NCI-H1436 (cell line): ENCODE data around the gene FN3KRP.
A peak's percentile ranks its signal among the peaks of the same experiment; 100 is the strongest.

Experiments used
- DNase-seq: peaks from one replicate; lab custom pipeline; 2025; lab: John Stamatoyannopoulos, UW

Gene FN3KRP

DNA sequence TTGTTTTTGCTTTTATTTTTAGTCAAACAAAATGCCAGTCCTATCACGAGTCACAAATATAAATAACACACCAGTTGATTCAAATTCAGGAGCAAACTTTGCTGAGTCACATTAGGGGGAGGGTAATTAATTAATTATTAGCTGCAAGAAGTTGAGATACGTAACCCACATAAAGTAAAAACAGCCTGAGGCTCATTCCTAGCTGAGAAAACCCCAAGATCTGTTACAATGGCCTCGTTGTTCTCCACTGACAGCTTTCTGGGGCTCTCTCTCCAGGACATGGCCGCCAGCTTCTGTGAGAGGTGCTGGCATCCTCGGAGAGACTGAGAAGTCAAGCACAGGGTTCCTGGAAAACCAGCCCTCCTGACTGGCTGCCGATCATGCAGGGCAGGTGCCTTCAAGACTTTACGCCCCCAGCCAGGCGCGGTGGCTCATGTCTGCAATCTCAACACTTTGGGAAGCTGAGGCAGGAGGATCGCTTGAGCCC is 29.1 kb upstream of the FN3KRP start:
- no peak for DNase-seq

DNA sequence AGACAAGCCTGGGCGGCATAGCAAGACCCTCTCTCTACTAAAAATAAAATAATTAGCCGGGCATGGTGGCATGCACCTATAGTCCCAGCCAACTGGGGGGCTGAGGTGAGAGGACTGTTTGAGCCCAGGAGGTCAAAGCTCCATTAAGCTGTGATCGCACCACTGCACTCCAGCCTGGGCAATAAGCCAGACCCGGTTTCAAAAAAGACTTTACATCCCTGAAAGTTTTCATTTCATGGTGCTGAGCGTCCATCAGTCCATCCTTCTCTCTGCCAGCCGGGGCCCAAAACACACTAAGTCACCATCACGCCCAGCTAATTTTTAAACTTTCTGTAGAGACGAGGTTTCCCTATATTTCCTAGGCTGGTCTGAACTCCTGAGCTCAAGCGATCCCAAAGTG is 28.6 kb upstream of the FN3KRP start:
- no peak for DNase-seq

DNA sequence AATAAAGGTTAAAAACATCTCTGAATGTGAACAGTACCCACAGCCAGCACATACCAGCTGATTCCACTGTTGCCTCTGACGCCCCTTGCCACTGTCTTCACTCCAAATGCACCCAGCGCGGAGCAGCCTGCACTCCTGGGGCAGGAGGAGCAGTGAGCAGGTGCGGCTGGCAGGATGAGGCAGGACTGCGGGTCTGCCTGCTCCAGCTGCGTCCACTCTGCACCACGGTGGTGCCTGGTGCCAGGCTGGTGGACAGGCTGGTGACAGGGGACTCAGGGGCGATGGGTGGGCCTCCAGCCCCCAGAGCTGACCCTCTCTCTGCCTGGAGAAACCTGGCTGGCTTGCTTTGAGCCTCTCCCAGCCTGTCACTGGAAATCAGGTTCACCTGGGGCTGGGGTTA is 27.4 kb upstream of the FN3KRP start:
- no peak for DNase-seq

DNA sequence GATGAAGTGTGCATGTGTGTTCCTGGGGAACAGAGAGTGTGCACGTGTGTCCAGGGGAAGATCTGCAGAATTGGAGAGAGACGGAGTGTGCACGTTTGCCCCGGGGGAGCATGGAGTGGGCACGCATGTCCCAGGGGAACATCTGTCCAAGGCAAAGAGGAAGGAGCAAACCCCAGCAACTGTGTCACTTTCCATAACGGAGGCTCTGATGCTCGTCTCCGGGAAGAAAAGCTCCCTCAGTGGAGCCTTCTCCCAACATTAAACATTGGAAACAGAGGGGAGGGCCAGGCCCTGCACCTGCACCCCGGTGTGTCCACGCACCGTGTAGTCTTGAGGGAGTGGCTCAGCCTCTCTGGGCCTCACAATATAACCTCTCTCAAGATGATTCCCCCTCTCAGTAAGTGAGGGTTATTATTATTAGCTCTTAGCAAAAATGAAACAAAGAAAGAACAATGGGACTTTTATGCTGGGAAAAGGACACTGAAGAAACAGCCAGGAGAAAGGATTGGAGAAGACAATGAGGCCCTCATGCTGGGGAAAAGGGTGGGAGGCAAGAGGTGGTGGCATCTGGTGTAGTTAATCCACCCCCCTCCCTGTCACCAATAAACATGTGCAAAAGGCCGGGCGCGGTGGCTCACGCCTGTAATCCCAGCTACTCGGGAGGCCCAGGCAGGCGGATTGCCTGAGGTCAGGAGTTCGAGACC is 25.6 kb upstream of the FN3KRP start:
- DNase-seq, result peak; percentile 33

DNA sequence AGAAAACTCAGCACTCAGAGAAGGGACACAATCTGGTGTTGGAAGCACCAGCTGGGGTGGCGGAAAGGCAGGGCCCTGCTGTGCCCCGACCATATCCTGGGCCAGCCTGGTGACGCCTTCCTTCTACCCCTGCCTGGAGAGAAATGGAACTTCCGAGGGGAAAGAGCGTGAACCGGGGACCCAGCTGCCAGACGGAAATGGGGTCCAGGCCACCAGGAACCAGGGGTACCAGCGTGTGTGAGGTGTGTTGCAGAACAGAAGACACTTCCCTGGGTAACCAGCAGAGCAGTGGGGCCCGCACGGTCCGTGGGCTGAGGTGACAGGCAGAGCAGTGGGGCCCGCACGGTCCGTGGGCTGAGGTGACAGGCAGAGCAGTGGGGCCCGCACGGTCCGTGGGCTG is 24.8 kb upstream of the FN3KRP start:
- no peak for DNase-seq

DNA sequence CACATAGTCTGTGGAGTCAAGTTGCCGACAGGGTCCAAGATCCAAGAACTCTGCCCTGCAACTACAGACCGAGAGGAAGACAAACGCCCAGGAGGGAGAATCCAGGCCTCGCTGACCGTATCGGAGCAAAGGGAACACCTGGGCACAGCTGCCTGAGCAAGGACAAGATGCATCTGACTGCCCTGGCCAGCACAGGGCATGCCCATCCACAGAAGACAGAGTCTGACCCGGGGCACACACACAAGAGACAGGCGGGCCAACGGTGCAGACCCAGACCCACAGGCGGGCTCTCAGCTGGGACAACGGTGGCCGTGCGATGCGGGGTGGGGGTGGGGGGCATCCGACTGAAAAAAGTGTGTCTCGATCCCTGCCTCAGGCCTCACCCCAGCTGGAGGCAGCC is 24.2 kb upstream of the FN3KRP start:
- DNase-seq, result no peak

DNA sequence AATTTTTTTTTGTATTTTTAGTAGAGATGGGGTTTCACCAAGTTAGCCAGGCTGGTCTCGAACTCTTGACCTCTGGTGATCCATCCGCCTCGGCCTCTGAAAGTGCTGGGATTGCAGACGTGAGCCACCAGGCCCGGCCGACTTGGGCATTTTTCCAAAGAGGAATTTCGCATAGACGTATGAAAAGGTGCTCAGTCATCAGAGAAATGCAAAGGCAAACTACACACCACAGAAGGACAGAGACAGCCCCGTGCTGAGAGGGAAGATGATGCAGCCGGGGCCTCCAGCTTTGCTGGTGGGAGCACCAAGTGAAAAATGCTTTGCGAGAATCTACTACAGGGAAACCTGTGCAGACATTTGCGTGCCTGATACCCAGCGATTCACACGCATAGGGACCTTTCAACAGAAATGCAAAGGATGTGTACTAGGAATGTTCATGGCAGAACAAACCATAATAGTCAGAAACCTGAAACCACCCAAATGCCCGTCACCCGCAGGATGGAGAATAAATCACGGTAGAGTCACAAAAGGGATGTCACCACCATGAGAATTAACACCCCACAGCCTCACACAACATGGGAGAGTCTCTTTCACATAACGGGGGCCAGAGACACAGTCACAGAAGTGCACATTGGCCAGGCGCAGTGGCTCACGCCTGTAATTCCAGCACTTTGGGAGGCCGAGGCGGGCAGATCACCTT is 23.2 kb upstream of the FN3KRP start:
- DNase-seq, result no peak

DNA sequence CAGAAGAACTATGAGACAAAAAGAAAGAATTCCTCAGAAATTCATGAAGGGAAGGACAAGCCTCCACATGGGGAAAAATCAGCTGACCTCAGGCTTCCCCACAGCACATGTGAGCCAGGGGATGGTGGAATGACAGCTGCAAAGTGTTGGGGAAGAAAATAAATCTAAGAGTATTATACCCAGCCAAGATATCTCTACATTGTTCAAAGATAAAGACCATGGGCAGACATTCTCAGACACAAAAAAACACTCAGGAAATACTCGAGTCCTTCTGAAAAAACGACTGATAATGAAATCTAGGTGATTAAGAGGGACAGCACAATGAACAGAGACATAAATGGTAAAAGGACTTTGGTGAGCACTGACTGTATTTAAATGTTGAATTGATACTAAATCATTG is 21.9 kb upstream of the FN3KRP start:
- no peak for DNase-seq

DNA sequence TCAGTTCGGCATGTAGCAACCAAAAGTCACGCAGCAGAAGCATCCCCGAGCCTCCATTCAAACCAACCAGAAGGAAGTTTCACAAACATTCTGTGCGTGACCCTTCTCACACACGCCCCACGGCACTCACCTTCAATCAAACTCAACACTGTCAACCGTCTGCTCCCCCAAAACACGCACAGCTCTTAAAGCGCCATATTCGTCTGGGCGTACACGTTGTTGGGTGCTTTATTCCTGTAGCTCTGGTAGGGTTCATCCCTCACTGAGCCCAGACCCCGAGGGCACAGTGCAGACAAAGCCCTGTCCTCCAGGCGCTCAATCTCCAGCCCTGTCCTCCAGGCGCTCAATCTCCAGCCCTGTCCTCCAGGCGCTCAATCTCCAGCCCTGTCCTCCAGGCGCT is 20.2 kb upstream of the FN3KRP start:
- DNase-seq, result no peak

DNA sequence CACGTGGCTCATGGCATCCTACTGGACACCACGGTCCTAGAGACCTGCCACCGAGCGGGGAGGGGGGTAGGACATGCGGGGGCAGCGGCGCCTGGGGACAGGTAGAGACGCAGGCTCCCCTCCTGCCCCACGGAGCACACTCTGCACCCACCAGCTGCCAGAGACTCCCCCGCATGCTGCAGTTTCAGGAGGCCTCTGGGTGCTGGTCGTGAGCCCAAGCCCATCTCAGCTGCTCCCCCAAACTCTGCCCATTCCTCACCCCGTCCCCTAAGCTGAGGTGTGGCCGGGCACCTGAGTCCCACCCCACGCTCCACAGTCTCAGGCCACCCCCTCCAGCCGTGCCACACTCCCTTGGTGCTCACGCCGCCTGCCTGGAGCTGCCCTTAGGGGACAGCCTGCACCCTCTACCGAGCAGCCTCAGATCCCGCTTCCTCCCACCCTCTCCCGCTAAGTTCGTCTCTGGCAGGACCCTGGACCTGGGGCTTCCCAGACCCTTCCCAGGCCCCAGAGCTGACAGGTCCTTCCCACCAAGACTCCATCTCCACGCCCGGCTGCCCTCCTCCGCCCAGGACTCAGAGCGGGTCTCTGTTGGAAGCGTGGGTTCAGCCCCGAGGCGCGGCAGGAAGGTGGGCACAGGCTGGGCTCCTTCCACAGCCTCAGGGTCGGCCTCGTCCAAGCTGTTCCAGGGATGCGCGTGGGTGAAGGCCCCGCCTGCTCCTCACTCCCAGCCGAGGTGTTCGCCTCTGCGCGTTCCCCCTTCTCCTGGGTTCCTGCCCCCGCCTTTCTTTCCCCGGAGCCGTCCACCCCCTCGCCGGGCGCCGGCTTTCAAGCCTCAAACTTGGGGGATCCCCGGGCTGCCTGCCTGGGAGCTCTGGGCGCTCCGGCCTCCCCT is 19.3 kb upstream of the FN3KRP start:
- no peak for DNase-seq

DNA sequence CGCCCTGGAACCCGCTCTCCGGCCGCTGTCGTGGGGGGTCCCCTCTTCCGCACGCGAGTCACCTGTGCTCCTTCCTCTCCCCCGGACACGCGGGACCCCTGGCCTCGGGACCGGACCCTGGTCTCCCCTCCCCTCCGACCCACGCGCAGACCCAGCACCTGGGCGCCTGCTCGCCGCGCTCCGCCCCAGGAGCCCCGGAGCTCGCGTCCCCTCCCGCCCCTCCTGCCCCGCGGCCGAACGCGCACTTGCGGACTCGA is 18.8 kb upstream of the FN3KRP start:
- DNase-seq, result no peak

DNA sequence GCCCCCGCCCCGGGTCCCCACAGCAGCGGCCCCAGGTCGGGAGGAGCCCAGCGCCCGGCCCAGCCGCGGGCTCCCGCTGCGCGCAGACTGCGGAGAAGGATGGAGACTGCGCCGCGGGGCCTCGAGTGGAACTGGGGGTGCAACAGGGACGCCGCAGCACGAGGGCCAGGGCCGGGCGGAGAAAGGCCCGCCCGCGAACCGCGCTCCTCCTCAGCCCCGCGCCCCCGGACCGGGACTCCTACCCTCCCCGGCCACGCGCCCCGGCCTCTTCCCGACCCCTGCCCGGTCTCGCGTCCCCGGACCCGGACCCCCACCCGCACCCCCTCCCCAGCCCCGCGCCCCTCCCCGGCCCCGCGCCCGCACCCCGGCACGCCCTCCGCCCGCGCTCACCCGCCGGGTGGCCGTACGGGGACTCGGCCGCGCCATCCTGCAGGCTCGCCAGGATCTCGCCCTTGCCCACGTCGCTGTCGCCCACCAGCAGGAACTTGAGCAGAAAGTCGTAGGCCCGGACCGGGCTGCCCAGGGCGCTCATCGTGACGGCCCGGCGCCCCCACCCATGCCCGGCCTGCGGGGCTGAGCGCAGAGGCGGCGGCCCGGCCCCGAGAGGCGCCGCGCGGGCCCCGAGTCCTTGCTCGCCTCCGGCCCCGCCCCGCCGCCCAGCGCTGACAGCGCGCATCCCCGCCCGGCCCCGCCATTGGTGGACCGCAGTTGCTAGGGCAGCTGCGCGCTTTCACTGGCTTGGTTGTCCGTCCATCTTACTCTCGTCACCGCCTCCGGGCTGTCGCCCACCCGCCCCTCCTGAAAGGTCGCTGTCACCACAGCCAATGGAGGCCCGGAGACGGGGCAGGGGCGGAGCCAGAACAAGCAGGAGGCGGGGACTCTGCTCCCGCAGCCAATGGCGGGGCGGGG is 18.2 kb upstream of the FN3KRP start, which contains the start of gene RAB40B:
Gene RAB40B, minus strand, starts transcription at position 634 of the 909 bp plus-strand sequence. Its CDS starts 102 bp downstream, at position 532.
- peak; percentile 99 for DNase-seq

DNA sequence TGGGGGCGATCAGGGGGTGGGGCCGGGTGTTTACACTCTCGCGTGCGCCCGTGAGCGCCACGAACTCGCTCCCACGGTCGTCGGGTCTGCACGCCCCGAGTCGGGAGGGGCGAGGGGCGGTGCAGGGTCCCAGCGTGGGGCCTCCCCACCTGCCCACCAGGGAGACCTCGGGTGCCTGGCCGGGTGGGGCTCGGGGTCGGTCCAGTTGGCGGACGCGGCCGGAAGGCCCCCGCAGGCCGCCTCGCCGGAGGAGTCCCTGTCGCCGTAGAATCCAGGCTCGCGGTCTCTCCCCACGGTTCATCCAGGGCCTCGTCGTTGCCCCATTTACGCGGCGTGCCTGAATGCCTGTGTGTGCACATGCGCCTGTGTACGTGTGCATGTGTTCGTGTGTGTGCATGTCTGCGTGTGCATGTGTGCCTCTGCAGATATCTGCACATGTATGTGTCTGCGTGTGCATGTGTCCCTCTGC is 17.5 kb upstream of the FN3KRP start:
- no peak for DNase-seq

DNA sequence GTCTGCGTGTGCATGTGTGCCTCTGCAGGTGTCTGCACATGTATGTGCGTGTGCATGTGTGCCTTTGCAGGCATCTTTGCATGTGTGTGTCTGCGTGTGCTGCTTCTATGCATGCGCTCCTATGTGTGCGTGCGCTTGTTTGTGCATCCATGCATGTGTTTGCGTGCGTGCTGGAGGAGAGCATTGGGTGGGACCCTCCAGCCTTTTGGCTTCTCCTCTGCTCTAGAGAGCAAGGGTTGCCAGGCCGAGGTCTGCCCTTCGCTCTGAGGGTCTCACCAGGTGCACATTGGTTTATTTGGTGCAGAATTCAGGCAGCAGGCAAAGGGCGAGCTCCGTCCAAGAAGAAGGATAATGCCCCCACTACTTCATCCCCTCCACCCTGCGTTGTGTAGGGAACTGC is 17.0 kb upstream of the FN3KRP start:
- DNase-seq, result no peak

DNA sequence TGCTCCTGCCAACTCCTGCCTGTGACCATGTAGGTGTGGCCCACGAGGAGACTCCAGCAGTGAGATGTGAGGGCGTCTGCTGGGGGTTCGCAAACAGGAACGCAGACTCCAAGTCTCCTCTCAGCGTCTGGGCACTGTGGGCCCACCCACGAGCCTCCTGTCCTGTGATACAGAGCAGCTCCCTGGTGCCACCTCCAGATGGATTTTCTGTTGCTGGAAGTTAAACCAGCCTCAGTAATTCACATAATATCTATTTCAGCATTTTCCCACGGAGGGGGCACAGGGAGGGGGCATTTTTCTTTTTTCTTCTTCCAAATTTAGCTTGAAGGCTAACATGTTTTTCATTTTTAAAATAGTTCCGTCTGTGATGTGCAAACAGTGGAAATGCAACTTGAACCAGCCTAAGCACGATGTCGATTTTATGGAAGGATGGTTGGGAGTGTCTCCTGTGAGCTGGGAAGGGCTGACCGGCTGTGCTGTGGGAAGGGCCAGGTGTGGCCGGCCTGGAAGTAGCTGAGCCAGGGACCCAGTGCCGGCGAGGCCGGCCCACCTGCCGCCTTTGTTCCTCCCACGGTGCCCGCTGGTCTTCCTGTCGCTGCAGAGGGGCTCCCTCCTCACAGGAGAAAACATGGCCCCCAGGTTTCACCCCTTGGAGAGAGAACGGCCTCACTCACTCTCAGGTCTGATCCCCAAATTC is 14.1 kb upstream of the FN3KRP start:
- no peak for DNase-seq

DNA sequence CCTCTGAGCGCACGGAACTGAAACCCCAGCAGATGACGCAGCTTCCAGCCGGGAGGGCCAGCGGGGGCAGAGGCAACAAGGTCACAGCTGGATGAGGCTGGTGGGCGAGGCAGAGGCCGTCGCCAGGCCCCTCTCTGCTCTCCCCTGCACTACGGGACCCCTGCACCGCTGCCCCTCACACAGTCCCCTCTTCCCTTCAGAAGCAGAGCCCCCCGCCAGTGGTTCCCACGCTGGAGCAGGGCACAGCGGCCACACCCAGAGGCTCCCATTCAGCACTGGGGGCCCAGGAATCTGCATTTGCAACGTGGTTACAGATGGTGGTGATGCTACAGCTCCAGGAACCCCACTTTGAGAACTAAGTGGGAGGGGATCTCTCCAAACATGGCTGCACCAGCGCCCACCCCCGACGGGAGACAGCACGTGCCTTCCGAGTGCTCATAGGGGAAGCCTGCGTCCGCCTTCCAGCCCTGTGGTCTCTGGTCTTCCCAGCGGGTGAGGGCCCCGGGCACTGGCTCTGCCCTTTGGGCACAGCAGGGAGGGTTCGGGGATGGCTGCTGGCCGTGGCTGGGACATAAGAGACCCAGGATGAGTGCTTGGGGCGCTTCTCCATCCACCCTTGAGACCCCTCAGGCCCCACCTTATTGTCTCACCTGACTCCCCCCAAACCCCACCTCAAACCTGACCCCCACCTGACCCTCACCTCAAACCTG is 13.3 kb upstream of the FN3KRP start:
- DNase-seq, result no peak

DNA sequence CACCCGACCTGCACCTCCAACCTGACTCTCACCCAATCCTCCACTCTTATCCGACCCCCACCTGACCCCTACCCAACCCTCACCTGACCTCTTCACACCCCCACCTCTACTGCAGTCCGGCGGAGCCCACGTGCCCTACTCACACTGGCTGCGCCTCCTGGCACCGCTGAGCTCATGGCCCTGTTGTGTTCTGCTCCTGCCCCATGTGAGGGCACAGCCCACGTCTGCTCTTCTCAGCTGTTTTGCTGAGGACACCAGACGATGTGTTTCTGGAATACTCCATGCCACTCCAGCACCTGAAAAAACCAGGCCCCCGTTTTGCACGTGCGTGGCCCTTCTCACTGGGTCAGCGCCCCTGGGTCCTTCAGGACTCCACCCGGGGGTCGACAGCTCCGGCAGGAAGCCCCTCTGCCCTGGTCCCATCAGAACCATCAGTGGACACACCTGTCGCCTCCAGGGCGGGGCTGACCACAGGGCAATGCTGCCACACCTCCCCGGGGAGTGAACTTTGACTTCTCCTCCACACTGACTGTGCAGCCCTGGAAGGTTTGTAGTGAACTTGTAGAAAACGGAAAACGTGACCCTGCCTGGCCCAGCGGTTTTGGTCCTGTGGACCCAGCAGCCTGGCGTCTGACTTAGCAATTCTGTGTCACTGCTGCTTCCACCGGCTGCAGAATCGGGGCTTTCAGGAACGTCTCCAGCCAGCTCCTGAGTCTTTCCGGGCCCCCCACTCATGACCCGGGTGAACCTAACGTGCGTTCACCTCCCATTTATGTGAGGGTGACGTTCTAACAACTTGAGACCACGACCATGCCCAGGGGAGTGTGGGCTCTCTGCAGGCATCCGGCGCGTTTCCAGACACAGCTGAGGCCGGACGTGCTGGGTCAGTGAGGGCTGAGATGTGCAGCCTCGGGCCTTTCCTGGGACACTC is 12.3 kb upstream of the FN3KRP start:
- no peak for DNase-seq

DNA sequence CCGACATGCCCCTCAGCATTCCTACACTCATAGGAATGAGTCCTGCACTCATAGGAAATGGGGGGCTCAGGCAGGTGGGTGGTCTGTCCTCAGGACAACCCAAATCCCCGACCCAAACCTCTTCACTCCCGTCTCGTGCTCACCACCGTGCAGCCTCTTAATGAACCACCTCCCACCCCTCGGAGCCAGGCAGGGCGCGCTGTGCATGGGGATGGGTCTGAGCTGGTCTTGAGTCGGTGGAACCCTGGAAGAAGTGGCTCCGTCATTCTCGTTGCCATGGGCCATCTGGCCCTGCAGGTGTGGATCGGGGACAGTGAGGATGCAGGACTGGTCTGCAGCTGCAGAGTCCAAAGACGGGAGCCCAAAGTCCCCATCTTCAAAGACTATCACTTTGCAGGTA is 11.6 kb upstream of the FN3KRP start:
- DNase-seq, result no peak

DNA sequence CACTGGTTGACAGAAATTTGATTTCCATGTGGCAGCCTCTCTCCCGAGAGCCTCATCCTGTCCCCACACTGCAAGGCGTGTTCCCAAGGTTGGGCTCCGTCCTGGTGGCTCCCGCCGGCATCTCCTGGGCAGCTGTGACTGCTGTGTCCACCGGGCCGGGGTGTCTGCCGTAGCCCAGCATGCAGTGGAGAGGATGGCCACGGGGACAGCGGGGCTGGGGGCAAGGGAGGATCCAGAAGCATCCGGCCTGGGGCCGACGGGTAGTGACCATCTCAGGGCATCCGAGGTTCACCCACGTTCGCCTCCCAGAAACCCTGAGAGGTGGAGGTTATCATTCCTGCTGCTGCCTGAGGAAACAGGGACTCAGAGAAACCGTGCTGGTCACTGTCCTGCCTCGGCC is 10.8 kb upstream of the FN3KRP start:
- DNase-seq, result no peak
